HG03025 (cell line): ENCODE results near the gene SPATA46.

Experiments
- ATAC-seq: cut with Tn5 transposase; IDR thresholded peaks from one replicate; pipeline ENCODE4 v1.9.1; 2021; ENCODE audit warnings: mild to moderate bottlenecking, moderate library complexity; ENCODE audit not compliant: unreplicated experiment, low FRiP score

Gene SPATA46

GRCh38 chr1:162375463-162375862 is 1.2 kb downstream of the SPATA46 start:
- ATAC-seq = no peak

- no peak for ATAC-seq
Measured at GRCh38 chr1:162374406-162374805, 2.2 kb downstream of the SPATA46 start.

GRCh38 chr1:162373541-162374260 is 3.0 kb downstream of the SPATA46 start:
- ATAC-seq = no peak

- ATAC-seq = no peak
Measured at GRCh38 chr1:162373072-162373427, 3.6 kb downstream of the SPATA46 start.

- no peak for ATAC-seq
Measured at GRCh38 chr1:162372159-162373071, 4.2 kb downstream of the SPATA46 start.

- ATAC-seq = no peak
Measured at GRCh38 chr1:162371611-162372010, 5.0 kb downstream of the SPATA46 start.

- no peak for ATAC-seq
Measured at GRCh38 chr1:162370721-162371120, 5.9 kb downstream of the SPATA46 start.

- ATAC-seq = no peak
Measured at GRCh38 chr1:162370161-162370560, 6.5 kb downstream of the SPATA46 start.

- no peak for ATAC-seq
Measured at GRCh38 chr1:162369571-162369970, 7.1 kb downstream of the SPATA46 start.

- no peak for ATAC-seq
Measured at GRCh38 chr1:162368451-162368850, 8.2 kb downstream of the SPATA46 start.

- ATAC-seq = no peak
Measured at GRCh38 chr1:162367772-162368171, 8.9 kb downstream of the SPATA46 start.

GRCh38 chr1:162367073-162367472 is 9.6 kb downstream of the SPATA46 start:
- ATAC-seq = no peak

GRCh38 chr1:162366671-162367070 is 10.0 kb downstream of the SPATA46 start:
- no peak for ATAC-seq

- no peak for ATAC-seq
Measured at GRCh38 chr1:162366149-162366548, 10.5 kb downstream of the SPATA46 start.

- ATAC-seq = no peak
Measured at GRCh38 chr1:162365284-162366020, 11.2 kb downstream of the SPATA46 start.

GRCh38 chr1:162364498-162364897 is 12.2 kb downstream of the SPATA46 start:
- no peak for ATAC-seq

- no peak for ATAC-seq
Measured at GRCh38 chr1:162363823-162364222, 12.8 kb downstream of the SPATA46 start.

- no peak for ATAC-seq
Measured at GRCh38 chr1:162361349-162361748, 15.3 kb downstream of the SPATA46 start.

GRCh38 chr1:162360874-162361260 is 15.8 kb downstream of the SPATA46 start:
- ATAC-seq = no peak

- no peak for ATAC-seq
Measured at GRCh38 chr1:162360237-162360873, 16.3 kb downstream of the SPATA46 start.
